GM19351 (cell line): ENCODE measurements around the gene LRMDA.
A peak's percentile ranks its signal among the peaks of the same experiment; 100 is the strongest.
"Not testable (repeated sequence)": the region's sequence is repeated elsewhere in the genome, so short reads cannot be mapped to it uniquely, and the experiment has no call there.

Experiments used
- ATAC-seq: cut with Tn5 transposase; IDR thresholded peaks from one replicate; pipeline ENCODE4 v1.9.1; 2021; ENCODE audit warnings: mild to moderate bottlenecking, moderate library complexity; ENCODE audit not compliant: unreplicated experiment

Gene LRMDA

DNA sequence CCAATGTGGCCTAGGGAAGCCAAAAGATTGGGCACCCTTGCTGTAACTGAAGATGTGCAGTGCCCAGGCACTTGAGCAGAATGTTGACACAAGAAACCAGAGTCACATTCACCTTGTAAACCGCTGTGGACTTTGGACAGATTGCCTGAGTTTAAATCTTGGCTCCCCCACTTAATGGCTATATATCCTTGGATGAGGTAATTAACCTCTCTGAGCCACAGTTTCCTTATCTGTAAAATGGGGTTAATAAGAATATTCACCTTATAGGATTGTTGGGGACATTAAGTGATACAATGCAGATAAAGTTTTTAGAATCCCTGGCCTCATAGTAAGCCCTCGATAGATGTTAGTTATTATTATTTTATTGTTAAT lies 331.0 kb downstream of the LRMDA start:
- ATAC-seq = no peak

DNA sequence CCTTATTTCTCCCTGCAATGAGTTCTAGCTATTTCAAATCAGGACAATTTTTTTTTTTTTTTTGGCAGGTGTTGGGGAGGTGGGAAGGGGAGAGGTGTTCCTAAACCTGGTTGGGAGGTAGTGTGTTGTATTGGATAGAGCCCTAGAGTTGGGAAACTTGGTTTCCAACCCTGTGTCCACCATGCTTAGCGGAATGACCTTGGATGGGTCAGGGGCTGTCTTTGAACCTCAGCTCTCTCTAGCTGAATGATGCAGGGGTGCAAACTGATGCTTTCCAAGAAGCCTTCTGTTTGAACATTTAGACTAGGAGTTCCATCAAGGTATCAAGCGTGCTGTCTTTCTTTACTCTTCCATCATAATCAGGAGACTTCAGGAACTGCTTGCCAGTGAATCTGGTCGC lies 332.2 kb downstream of the LRMDA start:
- no peak for ATAC-seq

DNA sequence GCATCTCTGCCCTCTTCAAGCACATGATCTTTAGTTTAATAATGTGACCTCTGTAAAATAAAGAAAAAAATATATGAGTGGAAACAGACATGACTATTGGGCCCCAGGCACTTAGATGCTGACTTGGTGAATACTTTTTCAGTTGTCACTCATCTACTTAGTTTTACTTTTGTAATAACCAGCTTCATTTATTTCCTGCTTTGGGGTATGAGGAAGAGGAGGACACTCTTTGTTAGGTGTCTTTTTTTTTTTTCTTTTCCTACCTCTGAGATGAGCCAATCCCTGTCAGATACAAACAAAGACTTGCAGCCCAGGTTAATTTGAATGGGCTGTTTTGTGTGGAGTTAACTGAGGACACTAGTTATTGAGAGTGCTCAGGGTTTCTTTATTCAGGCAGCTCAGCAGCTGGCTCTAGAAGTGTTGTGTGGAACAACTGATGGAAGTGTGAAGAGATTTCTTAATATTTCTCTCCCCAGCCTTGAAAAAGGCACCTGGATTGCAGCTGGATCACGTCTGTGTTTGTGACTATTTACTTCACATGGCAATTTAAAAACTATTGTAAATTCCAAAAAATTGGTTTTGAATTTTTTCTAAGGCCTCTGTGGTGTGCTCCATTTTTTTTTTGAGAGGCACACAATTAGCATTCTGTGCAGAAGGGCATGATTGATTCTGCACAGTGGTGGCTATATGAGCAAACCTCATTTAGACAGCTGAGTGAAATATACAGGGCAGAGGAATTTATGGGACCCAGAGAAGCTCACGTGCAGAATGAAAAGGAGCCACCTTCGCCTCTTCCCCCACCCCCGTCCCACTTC lies 333.8 kb downstream of the LRMDA start:
- no peak for ATAC-seq

- no peak for ATAC-seq
Measured at GRCh38 chr10:75765789-75766096, 334.3 kb downstream of the LRMDA start.

DNA sequence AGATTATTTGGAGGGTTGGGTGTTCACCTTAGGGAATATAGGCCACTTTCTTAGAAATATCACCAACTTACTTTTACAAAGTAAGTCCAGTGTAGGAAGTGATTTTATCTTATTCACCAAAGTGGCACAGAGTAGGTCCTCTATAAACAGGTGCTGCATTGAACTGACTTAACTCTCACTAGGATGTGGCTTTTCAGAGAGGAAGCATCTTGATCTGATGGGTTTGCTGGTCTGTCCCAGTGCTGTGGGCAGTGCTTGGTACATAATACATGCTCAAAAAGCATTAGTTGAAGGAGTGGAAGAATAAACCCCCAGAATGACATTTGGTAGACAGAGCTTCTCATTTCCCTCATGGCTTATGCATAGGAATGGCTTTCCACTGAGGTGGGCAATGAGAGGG lies 334.7 kb downstream of the LRMDA start:
- no peak for ATAC-seq

DNA sequence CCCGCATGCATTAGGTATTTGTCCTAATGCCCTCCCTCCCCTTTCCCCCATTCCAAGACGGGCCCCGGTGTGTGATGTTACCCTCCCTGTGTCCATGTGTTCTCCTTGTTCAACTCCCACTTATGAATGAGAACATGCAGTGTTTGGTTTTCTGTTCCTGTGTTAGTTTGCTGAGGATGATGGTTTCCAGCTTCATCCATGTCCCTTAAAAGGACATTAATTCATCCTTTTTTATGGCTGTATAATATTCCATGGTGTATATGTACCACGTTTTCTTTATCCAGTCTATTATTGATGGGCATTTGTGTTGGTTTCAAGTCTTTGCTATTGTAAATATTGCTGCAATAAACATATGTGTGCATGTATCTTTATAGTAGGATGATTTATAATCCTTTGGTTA lies 335.3 kb downstream of the LRMDA start:
- ATAC-seq = not testable (repeated sequence)

GRCh38 chr10:75770626-75771081 lies 339.2 kb downstream of the LRMDA start:
- ATAC-seq = no peak

GRCh38 chr10:75771606-75772005 lies 340.2 kb downstream of the LRMDA start:
- no peak for ATAC-seq

GRCh38 chr10:75772153-75772887 lies 340.9 kb downstream of the LRMDA start:
- peak; percentile 70 for ATAC-seq

DNA sequence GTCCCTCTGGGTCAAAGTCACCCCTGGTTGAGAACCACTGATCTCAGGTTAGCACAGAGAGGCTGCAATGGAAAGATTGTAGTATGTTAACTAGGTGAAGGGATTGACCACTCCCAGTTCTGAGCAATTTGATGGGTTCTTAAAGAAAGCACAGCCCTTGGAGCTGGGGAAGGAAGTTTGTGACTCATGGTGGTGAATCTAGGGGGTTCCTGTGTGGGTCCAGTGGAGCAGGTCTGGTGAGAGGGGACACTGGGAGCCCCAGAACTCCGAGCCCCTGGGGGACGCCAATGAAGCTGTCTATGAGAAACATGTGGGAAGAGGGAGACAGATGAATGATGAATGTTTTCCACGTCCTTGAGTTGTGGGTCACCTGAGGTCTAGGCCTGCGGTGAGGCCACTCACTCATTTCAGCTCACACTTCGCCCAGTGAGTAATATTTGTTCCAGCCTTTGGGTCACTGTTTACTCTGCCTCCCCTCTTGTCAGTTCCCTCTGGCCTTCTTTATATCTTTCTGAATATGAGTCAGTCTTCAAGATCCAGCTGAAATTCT lies 341.9 kb downstream of the LRMDA start:
- peak; percentile 60 for ATAC-seq

GRCh38 chr10:75773813-75774782 lies 342.7 kb downstream of the LRMDA start:
- no peak for ATAC-seq

GRCh38 chr10:75774783-75775490 lies 343.5 kb downstream of the LRMDA start:
- ATAC-seq = no peak

DNA sequence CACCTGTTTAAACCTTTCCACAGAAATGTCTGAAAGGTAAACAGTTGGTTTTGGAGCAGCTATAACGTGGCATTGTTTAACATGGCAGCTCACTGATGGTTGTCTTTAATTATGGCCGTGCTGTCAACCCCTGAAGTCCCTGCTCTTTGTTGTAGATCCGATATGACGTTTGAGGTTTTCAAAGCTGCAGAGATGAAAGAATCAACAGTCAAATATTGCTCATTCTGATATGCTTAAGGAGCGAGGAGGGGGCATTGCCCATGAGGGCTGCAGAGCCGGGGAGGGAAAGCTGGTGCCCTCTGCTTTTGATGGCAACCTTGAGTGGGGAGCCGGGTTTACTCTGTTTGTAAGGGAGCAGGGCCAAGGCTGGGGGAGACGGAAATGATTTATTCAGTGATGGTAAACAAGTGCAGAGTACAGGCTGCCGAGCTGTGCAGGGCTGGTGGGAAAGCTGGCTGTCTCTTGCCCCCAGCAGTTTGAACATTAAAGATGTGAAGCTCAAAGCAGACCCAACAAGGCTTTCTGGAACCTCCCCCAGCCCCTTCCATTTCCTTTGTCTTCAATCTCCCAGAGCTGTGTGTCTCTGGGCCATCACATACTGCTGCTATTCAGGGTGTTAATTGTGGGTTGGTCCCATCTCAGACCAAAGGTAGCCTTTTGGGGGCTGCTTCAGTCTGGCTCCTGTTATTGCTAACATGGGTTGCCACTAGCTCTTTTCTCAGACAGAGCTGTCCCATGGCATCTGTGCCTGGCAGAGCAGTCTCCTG lies 345.5 kb downstream of the LRMDA start:
- ATAC-seq = no peak

GRCh38 chr10:75778665-75779064 lies 347.2 kb downstream of the LRMDA start:
- no peak for ATAC-seq

DNA sequence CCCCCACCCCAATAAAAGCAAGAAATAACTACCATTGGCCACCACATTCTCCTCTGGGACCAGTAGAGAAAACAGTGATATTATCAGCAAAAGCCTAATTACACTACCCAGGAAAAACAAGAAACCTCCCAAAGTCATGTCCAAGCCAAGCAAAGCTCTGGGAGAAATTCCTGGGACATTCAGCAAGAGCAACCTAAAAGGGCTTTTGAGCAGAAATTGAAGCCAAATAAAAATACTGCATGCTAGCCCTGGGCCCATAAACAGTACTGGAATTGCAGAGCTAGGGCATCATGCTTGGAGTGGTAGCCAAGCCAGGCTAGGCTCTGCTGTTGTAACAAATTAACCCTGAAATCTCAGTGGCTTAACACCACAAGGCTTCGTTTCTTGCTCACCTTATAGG lies 347.9 kb downstream of the LRMDA start:
- no peak for ATAC-seq

- ATAC-seq = no peak
Measured at GRCh38 chr10:75782463-75783248, 351.2 kb downstream of the LRMDA start.

- ATAC-seq = no peak
Measured at GRCh38 chr10:75788394-75789205, 357.2 kb downstream of the LRMDA start.

DNA sequence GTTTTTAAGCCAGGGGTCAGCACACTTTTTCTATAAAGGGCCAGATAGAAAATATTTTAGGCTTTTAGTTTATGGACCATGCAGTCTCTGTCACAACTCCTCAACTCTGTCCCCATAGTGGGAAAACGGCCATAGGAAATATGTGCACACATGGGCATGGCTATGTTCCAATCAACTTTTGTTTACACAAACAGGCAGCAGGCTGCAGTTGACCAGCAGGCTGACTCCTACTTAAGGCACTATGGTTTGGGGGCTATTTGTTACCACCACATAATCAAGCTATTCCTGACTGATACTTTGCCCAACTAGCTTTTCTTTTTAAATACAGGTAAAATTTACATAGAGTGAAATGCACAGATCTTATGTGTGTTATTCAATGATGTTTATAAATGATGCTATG lies 362.4 kb downstream of the LRMDA start:
- ATAC-seq = no peak
